GM19328 (cell line): Measurements from ENCODE around the gene ARSK.
A peak's percentile ranks its signal among the peaks of the same experiment; 100 is the strongest.

Experiments used
- ATAC-seq: cut with Tn5 transposase; IDR thresholded peaks from one replicate; pipeline ENCODE4 v1.9.1; 2021; ENCODE audit warnings: mild to moderate bottlenecking, moderate library complexity; ENCODE audit not compliant: unreplicated experiment

Gene ARSK

GRCh38 chr5:95646569-95647431 lies 91.9 kb downstream of the ARSK start, which contains the start of gene RFESD:
Gene RFESD (plus strand): TSS chr5:95646777. CDS start chr5:95652272, 5,495 bp downstream.
- ATAC-seq: peak; percentile 96

DNA sequence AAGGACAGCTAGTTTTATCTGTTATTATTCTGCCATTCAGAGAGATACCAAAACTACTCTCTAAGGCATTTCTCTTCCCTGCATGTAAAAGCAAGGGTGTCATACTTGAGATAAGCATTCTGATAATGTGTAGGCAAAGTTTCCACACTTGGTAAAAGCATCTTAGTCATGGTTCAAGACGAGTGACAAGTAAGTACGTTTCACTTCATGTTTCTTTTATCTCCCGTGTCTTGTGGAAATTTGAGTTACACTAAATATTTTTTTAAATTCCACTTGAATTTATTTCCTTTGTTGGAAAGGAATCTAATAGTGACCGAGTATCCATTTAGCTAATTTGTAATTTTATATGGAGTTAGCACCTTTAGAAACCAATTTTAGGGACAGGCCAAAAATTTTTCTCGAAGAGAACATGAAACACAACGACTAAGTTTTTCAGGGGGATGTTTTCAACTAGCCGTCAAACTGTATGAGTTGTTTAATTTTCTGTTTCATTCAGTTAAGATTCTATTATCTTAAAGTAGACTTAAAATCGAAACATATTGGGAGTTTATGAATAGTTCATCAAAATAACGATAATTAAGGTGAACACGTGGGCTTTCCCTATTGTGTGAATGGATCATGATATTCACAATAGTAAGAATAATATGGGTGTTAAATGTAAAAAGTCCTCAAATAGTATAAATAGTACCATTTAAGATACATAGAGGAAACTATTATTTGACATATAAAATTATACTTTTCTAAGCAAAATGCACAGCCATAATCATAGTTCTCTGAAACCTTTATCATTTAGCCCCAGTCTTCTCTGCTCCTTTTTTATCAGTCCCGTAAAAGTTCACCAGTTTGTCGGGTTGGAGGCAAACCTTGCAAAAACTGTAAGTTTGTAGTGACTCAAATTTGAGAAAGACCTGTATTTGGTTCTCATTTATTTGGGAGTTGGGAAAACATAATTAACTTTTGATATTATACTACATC lies 93.3 kb downstream of the ARSK start:
- no peak for ATAC-seq

GRCh38 chr5:95649274-95649673 lies 94.4 kb downstream of the ARSK start:
- ATAC-seq: no peak

DNA sequence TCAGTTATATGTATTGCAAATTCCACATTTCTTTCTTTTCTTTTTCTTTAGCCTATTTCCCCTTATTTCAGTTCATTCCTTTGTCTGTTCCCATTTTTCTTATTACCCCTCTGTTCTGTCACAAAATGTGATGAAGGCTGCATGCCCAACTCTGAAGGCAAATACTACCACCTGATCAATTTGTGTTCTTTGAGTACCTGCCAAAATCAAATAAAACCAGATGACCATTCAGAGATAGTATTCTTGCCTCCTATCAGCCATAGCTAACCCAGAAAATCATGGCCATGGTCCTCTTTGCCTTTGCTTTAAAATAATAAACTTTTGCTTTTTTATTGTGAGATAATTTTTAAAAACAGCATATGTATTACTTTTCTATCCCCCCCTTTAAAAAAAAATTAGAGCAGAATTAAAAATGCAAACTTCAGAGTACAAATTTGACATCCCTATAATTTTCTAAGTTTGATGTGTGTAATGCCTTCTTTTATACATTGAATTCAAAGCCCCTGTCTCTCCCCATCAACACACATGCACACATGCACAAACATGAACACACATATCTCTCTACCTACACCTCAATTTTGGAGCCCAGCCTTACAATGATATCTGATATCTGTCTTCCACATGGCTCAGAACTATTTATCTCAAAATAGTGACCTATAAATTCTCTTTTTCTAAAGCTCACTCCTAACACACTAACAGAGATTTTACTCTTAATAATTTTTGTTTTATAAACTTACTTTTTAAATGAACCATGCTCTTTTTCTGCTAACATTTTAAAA lies 95.1 kb downstream of the ARSK start:
- no peak for ATAC-seq

- ATAC-seq: no peak
Observed at GRCh38 chr5:95652849-95653248, 97.9 kb downstream of the ARSK start.

DNA sequence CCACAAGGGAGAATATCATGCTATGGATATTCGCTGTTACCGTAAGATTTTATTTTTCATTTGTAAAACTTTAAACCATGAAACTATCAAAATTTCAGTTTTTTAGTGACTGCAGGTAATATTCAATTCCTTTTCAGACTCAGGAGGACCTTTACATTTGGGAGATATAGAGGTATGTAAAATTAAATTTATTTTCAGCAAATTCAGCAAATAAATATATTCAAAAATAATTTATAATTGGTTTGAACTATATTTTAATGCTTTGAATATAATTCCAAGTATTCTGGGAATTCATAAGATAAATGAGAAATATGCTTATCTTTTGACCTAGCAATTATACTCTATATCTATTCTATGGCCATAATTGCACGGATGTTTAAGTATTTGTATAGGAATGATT lies 99.3 kb downstream of the ARSK start:
- no peak for ATAC-seq
